ENCODE results near the gene SIRPA. TPM values are rescaled to one million over a fixed set of nuclear protein-coding genes. Genes with fewer than 3 reads are reported as not detected.

SIRPA gene
- total RNA-seq, 1 donor from 2014 or later = 25.5 TPM

DNA sequence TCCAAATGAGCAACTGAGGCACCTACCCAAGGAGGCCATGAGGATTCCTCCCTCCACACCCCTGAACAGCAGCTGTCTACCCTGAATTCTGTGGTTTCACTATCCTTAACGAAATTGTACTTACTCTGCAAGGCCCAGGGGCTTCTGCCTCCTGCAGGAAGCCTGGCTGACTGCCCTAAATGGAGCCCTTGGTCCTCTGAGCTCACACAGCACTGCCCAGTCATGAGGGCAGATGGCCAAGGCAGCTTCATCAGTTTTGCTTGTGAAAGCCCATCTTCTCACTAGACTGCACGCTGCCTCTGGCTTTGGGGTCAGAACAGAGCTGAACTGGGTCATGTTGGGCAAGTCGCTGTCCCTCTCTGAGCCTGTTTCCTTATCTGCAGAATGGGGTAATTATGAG, 26.4 kb upstream of the SIRPA start:
- no peaks in the 10 kb centered on the region for H3K9me3 ChIP-seq (replicated peaks)
- H3K27ac ChIP-seq (replicated peaks) = no peak overlapping the region
- no peak for DNase-seq
- intact Hi-C loops (cut with micrococcal nuclease) = no loop called here
- no peaks in the 10 kb centered on the region for H3K36me3 ChIP-seq
- H3K27me3 ChIP-seq (ENCODE audit: low read depth) = peaks cover 21% of the 10 kb centered on the region
- H3K4me3 ChIP-seq = no peak overlapping the region
- H3K4me1 ChIP-seq = no peaks in the 10 kb centered on the region
- TF ChIP-seq CTCF (IDR thresholded peaks at IDR 0.05; ENCODE audit: borderline replicate concordance) = no peak

GRCh38 chr20:1870323-1870722, 24.9 kb upstream of the SIRPA start:
- Histone ChIP-seq H3K9me3 (replicated peaks) (no peaks in the 10 kb centered on the region), H3K4me3 (no peak overlapping the region), H3K27me3 (ENCODE audit: low read depth) (peaks cover 21% of the 10 kb centered on the region), H3K27ac (replicated peaks) (no peak overlapping the region), H3K4me1 (no peaks in the 10 kb centered on the region), H3K36me3 (no peaks in the 10 kb centered on the region)
- intact Hi-C loops (cut with micrococcal nuclease) = no loop called here
- TF ChIP-seq CTCF (IDR thresholded peaks at IDR 0.05; ENCODE audit: borderline replicate concordance) = no peak
- DNase-seq = no peak

DNA sequence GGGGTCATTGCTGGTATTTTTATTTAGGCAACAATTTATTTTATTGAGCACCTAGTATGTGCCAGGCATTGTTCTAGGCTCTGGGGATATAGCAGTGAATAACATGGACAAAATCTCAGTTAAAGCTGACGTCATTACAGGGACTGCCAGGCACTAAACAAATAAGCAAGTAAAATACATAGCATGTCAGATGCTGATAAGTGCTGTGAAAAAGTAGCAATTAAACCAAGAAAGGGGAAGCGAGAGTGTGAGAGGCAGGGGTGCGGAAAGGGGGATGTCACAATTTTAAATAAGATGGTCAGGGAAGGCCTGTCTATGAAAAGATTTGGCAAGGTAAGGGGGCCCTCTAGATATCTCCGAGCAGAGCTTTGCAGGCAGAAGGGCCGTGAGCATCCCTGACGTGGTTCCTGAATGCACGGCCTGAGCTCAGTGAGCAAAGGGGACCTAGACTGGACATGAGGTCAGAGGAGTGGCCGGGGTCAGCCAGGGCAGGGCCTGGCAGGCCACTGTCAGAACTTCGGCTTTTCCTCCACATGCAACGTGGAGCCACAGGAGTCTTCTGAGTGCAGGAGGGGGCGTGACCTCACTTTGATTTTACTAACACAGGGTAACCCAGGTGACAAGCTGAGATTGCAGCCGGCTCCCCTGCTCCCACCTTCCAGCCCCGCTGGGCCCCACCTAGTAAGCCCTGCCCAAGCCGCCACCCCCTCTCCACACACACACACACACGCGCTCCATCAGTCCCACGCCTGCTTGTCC, 24.2 kb upstream of the SIRPA start:
- no peak for TF ChIP-seq CTCF (IDR thresholded peaks at IDR 0.05; ENCODE audit: borderline replicate concordance)
- H3K36me3 ChIP-seq = no peaks in the 10 kb centered on the region
- no peak for DNase-seq
- no peaks in the 10 kb centered on the region for H3K4me1 ChIP-seq
- H3K27ac ChIP-seq (replicated peaks) = no peak overlapping the region
- H3K9me3 ChIP-seq (replicated peaks) = no peaks in the 10 kb centered on the region
- H3K27me3 ChIP-seq (ENCODE audit: low read depth) = peaks cover 21% of the 10 kb centered on the region
- intact Hi-C loops (cut with micrococcal nuclease) = no loop called here
- no peak overlapping the region for H3K4me3 ChIP-seq

GRCh38 chr20:1871807-1872458, 23.3 kb upstream of the SIRPA start:
- intact Hi-C loops (cut with micrococcal nuclease) = no loop called here
- TF ChIP-seq CTCF (IDR thresholded peaks at IDR 0.05; ENCODE audit: borderline replicate concordance) = no peak

DNA sequence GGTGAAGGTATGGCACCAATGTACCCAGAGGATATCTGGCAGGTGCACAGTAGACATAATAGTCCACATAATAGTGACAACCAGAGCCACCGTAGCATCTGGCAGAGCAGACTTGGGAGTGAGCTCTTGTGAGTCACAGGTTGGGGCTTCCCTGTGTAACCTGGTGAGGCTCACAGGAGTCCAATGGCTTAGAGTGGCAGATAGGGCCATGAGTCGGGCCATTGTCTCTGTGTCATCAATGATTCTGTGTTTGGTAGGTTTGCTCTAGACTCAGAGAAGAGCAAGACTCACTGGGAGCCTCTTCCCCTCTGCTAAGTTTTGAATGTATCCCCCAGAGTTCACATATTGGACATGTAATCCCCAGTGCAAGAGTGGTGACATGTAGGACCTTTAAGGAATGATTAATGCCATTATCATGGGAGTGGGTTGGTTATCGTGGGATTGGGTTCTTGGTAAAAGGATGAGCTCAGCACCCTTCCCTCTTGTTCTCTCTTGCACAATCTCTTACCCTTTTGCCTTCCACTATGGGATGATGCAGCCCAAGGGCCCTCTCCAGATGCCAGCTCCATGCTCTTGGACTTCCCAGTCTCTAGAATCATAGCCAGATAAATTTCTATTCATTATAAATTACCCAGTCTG, 22.6 kb upstream of the SIRPA start:
- H3K27me3 ChIP-seq (ENCODE audit: low read depth) = peaks cover 14% of the 10 kb centered on the region
- H3K36me3 ChIP-seq = no peaks in the 10 kb centered on the region
- no peak overlapping the region for H3K4me3 ChIP-seq
- intact Hi-C loops (cut with micrococcal nuclease) = no loop called here
- H3K9me3 ChIP-seq (replicated peaks) = no peaks in the 10 kb centered on the region
- DNase-seq = no peak
- H3K27ac ChIP-seq (replicated peaks) = no peak overlapping the region
- no peaks in the 10 kb centered on the region for H3K4me1 ChIP-seq
- no peak for TF ChIP-seq CTCF (IDR thresholded peaks at IDR 0.05; ENCODE audit: borderline replicate concordance)

More at GRCh38 chr20:1871807-1872458, 23.3 kb upstream of the SIRPA start:
- Histone ChIP-seq H3K4me3 (no peak overlapping the region), H3K4me1 (no peaks in the 10 kb centered on the region), H3K9me3 (replicated peaks) (no peaks in the 10 kb centered on the region), H3K27ac (replicated peaks) (no peak overlapping the region), H3K36me3 (no peaks in the 10 kb centered on the region), H3K27me3 (ENCODE audit: low read depth) (peaks cover 21% of the 10 kb centered on the region)
- no peak for DNase-seq

Measured in left ventricle myocardium inferior (tissue), 1 donor.